Lower leg skin (tissue), 4 donors: ENCODE data around the gene TMEM184A. TPM values are rescaled to one million over a fixed set of nuclear protein-coding genes. Genes with fewer than 3 reads are reported as not detected.

ENCODE experiments used
- DNase-seq, 2 donors: peaks; one replicate each; pipeline ENCODE4 v3.0.0-alpha.2; 2019; ENCODE audit warnings: low spot score in 2 of 2
- H3K4me3 ChIP-seq: fragments of 200-600 bp; sonication (generic); 2 replicates; pipeline ENCODE4 v1.5.1; 2017; ENCODE audit warnings: mild to moderate bottlenecking, low read depth; ENCODE audit not compliant: poor library complexity, severe bottlenecking
- POLR2A ChIP-seq, 2 donors: fragments of 450-650 bp; IDR thresholded peaks; one replicate each; pipeline ENCODE4 v1.6.1; 2016 to 2017; ENCODE audit warnings: antibody characterized with exemption in 2 of 2, mild to moderate bottlenecking in 1 of 2, moderate library complexity in 1 of 2
- WGBS, 2 donors: methylation state at CpG; one replicate each; pipeline ENCODE4 v1.1.5; 2018; 5-methylcytosine and 5-hydroxymethylcytosine counted together
- intact Hi-C: fragments of 100-400 bp; cut with DNase I; formaldehyde crosslinking; loops from one replicate; pipeline ENCODE4 v1.15.0; 2023; ENCODE audit warnings: low total_unique reads
- total RNA-seq, 4 donors: library from RNA; depleted of rRNA; stranded (reverse); fragments of >200 nt; gene quantifications; one replicate each; pipeline ENCODE4 v1.1.0, GENCODE V29; 2016
- TF ChIP-seq, protein P1 (sequence below), 3 donors: fragments of 450-650 bp; IDR thresholded peaks; one replicate each; pipeline ENCODE4 v1.5.1; 2016; ENCODE audit warnings: antibody characterized with exemption in 3 of 3, mild to moderate bottlenecking in 3 of 3, moderate library complexity in 2 of 3

Gene TMEM184A
- total RNA-seq, 4 donors from 2014 or later = 70.5 to 177 (median 119) TPM

DNA sequence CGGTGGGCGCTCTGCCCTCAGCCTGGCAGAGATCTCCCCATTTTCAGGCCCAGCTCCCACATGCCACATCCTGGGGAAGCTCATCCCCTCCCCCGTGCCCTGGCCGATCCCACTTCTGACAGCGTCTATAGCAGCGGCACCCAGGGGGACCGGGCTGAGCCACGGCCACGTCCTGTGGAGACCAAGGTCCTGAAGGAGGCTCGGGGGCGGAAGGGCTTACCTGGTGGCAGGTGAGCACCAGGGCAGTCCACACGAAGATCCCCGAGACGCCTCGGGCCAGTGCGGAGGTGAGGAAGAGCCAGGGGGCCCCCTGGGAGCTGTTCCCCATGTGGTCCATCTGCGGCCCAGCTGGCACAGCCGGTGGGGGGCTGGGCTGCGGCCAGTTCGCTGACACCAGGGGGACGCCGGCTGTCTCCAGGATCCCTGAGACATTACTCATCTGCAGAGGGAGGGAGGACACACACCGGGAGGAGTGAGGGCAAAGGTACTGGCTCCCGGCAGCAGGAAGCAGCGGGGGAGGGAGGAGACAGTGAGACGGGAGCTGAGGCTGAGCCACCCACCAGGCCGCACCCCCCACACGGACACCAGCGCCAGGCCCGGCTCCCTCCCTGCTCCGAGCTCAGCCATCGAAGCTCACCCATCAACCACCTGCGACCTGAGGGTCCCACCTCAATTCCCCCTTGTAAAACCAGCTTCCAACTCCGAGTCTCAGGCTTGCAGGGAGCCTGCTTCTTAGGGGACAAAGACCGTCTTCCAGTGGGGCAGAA, 776 bp downstream of the TMEM184A start:
- intact Hi-C loops = no loop called here
- no peak for TF ChIP-seq POLR2A (IDR thresholded peaks at IDR 0.05)
- TF ChIP-seq, protein P1, sequence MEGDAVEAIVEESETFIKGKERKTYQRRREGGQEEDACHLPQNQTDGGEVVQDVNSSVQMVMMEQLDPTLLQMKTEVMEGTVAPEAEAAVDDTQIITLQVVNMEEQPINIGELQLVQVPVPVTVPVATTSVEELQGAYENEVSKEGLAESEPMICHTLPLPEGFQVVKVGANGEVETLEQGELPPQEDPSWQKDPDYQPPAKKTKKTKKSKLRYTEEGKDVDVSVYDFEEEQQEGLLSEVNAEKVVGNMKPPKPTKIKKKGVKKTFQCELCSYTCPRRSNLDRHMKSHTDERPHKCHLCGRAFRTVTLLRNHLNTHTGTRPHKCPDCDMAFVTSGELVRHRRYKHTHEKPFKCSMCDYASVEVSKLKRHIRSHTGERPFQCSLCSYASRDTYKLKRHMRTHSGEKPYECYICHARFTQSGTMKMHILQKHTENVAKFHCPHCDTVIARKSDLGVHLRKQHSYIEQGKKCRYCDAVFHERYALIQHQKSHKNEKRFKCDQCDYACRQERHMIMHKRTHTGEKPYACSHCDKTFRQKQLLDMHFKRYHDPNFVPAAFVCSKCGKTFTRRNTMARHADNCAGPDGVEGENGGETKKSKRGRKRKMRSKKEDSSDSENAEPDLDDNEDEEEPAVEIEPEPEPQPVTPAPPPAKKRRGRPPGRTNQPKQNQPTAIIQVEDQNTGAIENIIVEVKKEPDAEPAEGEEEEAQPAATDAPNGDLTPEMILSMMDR (IDR thresholded peaks at IDR 0.05) = no peak
- 24 to 45% methylated on average over 21 to 25 of the region's 35 CpGs for WGBS, 2 donors
- DNase-seq = no peak
- H3K4me3 ChIP-seq = no peak overlapping the region

DNA sequence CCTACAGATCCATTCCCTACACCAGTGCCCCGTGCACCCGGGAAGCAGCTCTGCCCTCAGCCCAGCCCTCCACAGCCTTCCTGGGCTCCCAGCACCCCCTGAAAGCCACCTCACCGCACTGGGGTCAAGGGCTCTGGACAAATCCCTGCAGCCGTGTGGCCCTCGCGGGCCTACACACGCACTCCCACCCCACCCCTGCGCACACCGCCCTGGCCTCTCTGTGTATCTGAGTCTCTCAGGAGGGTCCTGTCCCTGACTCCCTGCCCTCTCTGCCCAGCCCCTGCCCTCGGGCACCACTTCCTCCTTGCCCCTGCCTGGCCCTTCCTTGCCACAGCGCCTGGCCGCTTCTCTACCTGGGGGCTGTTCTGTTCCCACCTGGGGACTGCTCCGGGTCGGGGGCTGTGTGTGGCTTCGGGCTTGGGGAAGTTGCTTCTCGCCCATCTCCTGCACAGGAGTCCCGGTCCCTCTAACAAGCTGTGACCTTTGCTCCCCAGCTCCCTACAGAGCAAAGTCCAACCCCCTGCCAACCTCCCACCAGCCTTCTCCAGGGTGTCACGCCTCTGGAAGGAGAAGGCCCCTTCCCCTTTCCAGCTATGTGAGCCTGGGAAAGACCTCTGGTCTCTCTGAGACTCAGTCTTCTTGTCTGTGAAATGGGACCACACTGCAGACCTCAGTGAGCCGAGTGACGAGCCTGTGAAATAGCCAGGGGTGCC, 1.5 kb downstream of the TMEM184A start:
- DNase-seq = no peak
- no peak for TF ChIP-seq POLR2A (IDR thresholded peaks at IDR 0.05)
- TF ChIP-seq, protein P1 (IDR thresholded peaks at IDR 0.05) = no peak
- no peak overlapping the region for H3K4me3 ChIP-seq
- WGBS, 2 donors = 81 to 85% methylated on average over 20 of the region's 20 CpGs
- intact Hi-C loops = no loop called here

DNA sequence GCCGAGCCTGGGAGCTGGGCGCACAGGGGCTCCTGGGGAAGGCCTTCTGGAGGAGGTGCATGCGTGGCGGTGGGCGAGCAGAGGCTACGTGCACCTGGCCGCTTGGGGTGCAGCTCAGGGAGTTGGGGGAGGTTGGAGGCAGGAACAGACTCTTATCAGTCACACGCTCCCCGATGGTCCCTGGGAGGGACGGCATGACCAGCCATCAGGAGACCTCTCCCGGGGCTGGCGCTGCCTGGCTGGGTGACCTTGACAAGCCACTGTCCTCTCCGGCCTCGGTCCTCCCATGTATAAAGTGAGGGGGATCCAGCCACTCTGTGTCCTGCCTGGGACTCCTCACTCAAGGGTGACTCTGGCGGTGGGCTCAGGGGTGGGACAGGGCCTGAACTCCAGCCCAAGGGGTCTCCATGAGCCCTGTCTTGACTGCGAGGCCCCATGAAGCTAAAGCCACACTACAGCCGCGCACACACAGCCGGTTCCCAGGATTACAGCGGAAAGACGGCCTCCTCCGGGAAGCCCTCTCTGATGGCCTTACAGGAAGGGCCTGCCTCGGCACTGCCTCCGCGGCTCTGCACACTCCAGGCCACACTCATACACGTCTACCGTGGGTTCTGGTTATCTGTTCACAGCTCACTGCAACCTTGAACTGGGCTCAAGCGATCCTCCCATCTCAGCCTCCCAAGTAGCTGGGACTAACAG, 2.3 kb downstream of the TMEM184A start:
- intact Hi-C loops = no loop called here
- no peak overlapping the region for H3K4me3 ChIP-seq
- TF ChIP-seq POLR2A (IDR thresholded peaks at IDR 0.05) = no peak
- TF ChIP-seq, protein P1 (IDR thresholded peaks at IDR 0.05) = no peak
- no peak for DNase-seq
- 88 to 94% methylated on average over 25 to 26 of the region's 28 CpGs for WGBS, 2 donors

DNA sequence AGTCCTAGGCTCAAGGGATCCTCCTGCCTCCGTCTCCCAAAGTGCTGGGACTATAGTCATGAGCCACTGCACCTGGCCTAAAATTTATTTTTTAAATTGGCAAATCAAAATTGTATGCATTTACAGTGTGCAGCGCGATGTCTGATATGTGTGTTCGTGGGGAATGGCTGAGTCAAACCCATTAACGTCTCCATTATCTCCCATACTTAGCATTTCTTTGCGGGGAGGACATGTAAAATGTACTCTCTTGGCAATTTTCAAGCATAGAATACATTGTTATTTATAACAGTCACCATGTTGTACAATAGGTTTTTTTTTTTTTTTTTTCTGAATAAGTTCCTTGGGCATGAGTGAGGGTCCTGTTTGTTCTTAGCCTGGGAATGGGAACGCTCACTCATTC, 3.8 kb downstream of the TMEM184A start:
- WGBS, 2 donors = 80 to 86% methylated on average over 7 of the region's 7 CpGs
- intact Hi-C loops = no loop called here
- DNase-seq = no peak
- TF ChIP-seq, protein P1 (IDR thresholded peaks at IDR 0.05) = no peak
- TF ChIP-seq POLR2A (IDR thresholded peaks at IDR 0.05) = no peak
- H3K4me3 ChIP-seq = no peak overlapping the region

DNA sequence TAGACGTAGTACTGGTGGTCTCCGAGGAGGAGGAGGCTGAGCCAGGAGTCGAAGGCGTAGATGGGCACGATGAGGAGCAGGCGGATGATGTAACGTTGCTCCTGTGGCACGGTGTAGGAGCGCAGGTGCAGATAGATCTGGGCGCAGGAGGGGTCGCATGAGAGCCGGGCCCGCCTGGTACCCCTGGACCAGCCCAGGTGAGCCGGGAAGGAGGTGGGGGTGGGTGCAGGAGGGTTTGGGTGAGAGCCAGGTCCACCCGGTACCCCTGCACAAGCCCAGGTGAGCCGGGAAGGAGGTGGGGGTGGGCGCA, 5.2 kb downstream of the TMEM184A start:
- DNase-seq = no peak
- 90 to 92% methylated on average over 14 to 16 of the region's 17 CpGs for WGBS, 2 donors
- no peak for TF ChIP-seq POLR2A (IDR thresholded peaks at IDR 0.05)
- TF ChIP-seq, protein P1 (IDR thresholded peaks at IDR 0.05) = no peak
- intact Hi-C loops = no loop called here
- no peak overlapping the region for H3K4me3 ChIP-seq
